Measurements from ENCODE around the gene STK32B.

DNA sequence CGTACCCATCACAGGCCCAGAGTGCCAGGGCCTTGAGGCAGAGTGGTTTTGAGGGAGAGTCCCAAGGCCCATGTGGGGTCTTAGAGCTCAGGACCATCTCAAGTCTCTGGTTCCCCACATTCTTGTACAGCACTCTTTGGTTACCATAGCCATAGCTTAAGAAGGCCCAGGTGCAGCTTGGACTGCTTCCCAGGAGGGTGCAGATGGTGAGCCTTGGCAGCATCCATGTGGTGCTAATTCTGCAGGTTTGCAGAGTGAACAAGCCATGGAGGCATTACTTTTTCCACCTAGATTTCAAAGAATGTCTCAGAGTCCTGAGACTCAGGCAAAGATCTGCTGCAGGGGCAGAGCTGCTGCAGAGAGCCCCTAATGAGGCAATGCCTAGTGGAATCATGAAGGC, 171.7 kb downstream of the STK32B start:
- TF ChIP-seq, protein P1, sequence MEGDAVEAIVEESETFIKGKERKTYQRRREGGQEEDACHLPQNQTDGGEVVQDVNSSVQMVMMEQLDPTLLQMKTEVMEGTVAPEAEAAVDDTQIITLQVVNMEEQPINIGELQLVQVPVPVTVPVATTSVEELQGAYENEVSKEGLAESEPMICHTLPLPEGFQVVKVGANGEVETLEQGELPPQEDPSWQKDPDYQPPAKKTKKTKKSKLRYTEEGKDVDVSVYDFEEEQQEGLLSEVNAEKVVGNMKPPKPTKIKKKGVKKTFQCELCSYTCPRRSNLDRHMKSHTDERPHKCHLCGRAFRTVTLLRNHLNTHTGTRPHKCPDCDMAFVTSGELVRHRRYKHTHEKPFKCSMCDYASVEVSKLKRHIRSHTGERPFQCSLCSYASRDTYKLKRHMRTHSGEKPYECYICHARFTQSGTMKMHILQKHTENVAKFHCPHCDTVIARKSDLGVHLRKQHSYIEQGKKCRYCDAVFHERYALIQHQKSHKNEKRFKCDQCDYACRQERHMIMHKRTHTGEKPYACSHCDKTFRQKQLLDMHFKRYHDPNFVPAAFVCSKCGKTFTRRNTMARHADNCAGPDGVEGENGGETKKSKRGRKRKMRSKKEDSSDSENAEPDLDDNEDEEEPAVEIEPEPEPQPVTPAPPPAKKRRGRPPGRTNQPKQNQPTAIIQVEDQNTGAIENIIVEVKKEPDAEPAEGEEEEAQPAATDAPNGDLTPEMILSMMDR (conservative IDR thresholded peaks at IDR 0.05; ENCODE audit: low read depth, low read length), result no peak
- TF ChIP-seq EZH2 (IDR thresholded peaks at IDR 0.05; ENCODE audit: borderline replicate concordance, low read depth, low read length, poor library complexity, severe bottlenecking), result no peak

All from A673 (cell line).